A549 (cell line): ENCODE results near the gene ARMS2.

Experiments
- BHLHE40 ChIP-seq: IDR thresholded peaks from 2 replicates; pipeline ENCODE4 v1.6.1; 2012; ENCODE audit warnings: low read depth, low read length, inconsistent platforms
- CEBPB ChIP-seq, 2 experiments: fragments of >200 bp in 1 of 2; sonication (Bioruptor Twin) in 1 of 2; formaldehyde crosslinking in 1 of 2; IDR thresholded peaks; 2 replicates each; pipeline ENCODE4 v1.6.1; 2012 to 2016
- CTCF ChIP-seq: fragments of >200 bp; sonication (Bioruptor Twin); formaldehyde crosslinking; IDR thresholded peaks from 3 replicates; pipeline ENCODE4 v1.5.1; 2016
- HMGXB4 ChIP-seq: fragments of 250-450 bp; sonication (Bioruptor Pico); IDR thresholded peaks from 2 replicates; pipeline ENCODE4 v1.5.0; 2021; ENCODE audit warnings: mild to moderate bottlenecking, moderate library complexity, borderline replicate concordance
- JUN ChIP-seq, 2 experiments: fragments of >200 bp; sonication (Bioruptor Twin); formaldehyde crosslinking; IDR thresholded peaks; 2 replicates in 1 of 2; 3 replicates in 1 of 2; pipeline ENCODE4 v1.6.1; 2016 to 2017
- MAFK ChIP-seq: fragments of 450-650 bp; IDR thresholded peaks from 2 replicates; pipeline ENCODE4 v1.6.1; 2014; ENCODE audit not compliant: partially characterized antibody
- MAX ChIP-seq: IDR thresholded peaks from 2 replicates; pipeline ENCODE4 v1.6.1; 2012
- NFE2L2 ChIP-seq: fragments of 150-350 bp; conservative IDR thresholded peaks from 2 replicates; pipeline ENCODE4 v1.6.1; 2014; ENCODE audit warnings: low read length
- POLR2A ChIP-seq: IDR thresholded peaks from 2 replicates; pipeline ENCODE4 v1.6.1; 2012; ENCODE audit warnings: mild to moderate bottlenecking, low read length
- RAD21 ChIP-seq, 2 experiments: fragments of >200 bp in 1 of 2; sonication (Bioruptor Twin) in 1 of 2; formaldehyde crosslinking in 1 of 2; IDR thresholded peaks in 1 of 2; conservative IDR thresholded peaks in 1 of 2; 2 replicates in 1 of 2; 3 replicates in 1 of 2; pipeline ENCODE4 v1.6.1; 2012 to 2018; ENCODE audit warnings: inconsistent platforms in 1 of 2
- RFX5 ChIP-seq: fragments of 450-650 bp; IDR thresholded peaks from 2 replicates; pipeline ENCODE4 v1.7.1; 2014; ENCODE audit warnings: antibody characterized with exemption, mild to moderate bottlenecking, moderate library complexity

- TF ChIP-seq CTCF, result no peak
- TF ChIP-seq BHLHE40, result no peak
- TF ChIP-seq RAD21 (conservative IDR thresholded peaks at IDR 0.05 in 1 of 2, IDR thresholded peaks at IDR 0.05 in 1 of 2), result no peak
- TF ChIP-seq NFE2L2, result no peak
- no peak for TF ChIP-seq POLR2A
- no peak for TF ChIP-seq CEBPB (IDR thresholded peaks at IDR 0.05)
- no peak for TF ChIP-seq RFX5
- no peak for TF ChIP-seq HMGXB4 (CRISPR knock-in tag)
- TF ChIP-seq MAX, result no peak
- TF ChIP-seq JUN (IDR thresholded peaks at IDR 0.05), result no peak
- no peak for TF ChIP-seq MAFK
Measured at GRCh38 chr10:122449153-122449552, 5.3 kb upstream of the ARMS2 start.
